A549 (cell line): ENCODE measurements around the gene ENPP7.

Experiments
- CHD2 ChIP-seq: fragments of 150-350 bp; IDR thresholded peaks from 2 replicates; pipeline ENCODE4 v1.6.1; 2014; ENCODE audit warnings: low read length; ENCODE audit not compliant: partially characterized antibody
- CTCF ChIP-seq: fragments of >200 bp; sonication (Bioruptor Twin); formaldehyde crosslinking; IDR thresholded peaks from 3 replicates; pipeline ENCODE4 v1.5.1; 2016
- POLR2A ChIP-seq: IDR thresholded peaks from 2 replicates; pipeline ENCODE4 v1.6.1; 2012; ENCODE audit warnings: mild to moderate bottlenecking, low read length

- no peak for TF ChIP-seq POLR2A
- no peak for TF ChIP-seq CTCF
- TF ChIP-seq CHD2, result no peak
These were observed 1.8 kb upstream of the ENPP7 start for GRCh38 chr17:79728908-79729471.
